Fibroblast of pulmonary artery (primary cell): ENCODE measurements around the gene ITPR1.

Experiments used
- DNase-seq: peaks from one replicate; pipeline ENCODE4 v3.0.0-alpha.2; 2010; ENCODE audit warnings: low read depth
- H3K4me3 ChIP-seq: replicated peaks from 2 replicates; pipeline ENCODE4 v1.5.1; 2011; ENCODE audit warnings: low read depth, mild to moderate bottlenecking, control low read depth, low read length, moderate library complexity
- CTCF ChIP-seq: IDR thresholded peaks from 2 replicates; pipeline ENCODE4 v1.5.1; 2011; ENCODE audit warnings: mild to moderate bottlenecking, control low read depth, low read length, inconsistent platforms; ENCODE audit errors: missing control alignments

Gene ITPR1

GRCh38 chr3:4797201-4797705, 304.1 kb downstream of the ITPR1 start:
- DNase-seq: no peak
- TF ChIP-seq CTCF: no peak
- H3K4me3 ChIP-seq: no peak overlapping the region

GRCh38 chr3:4799266-4800256, 306.4 kb downstream of the ITPR1 start:
- H3K4me3 ChIP-seq: no peak overlapping the region
- DNase-seq: no peak
- TF ChIP-seq CTCF: no peak

GRCh38 chr3:4800595-4800994, 307.4 kb downstream of the ITPR1 start:
- no peak for TF ChIP-seq CTCF
- H3K4me3 ChIP-seq: no peak overlapping the region
- DNase-seq: no peak

GRCh38 chr3:4801892-4802291, 308.7 kb downstream of the ITPR1 start:
- DNase-seq: no peak
- TF ChIP-seq CTCF: no peak
- H3K4me3 ChIP-seq: no peak overlapping the region

GRCh38 chr3:4802903-4803302, 309.8 kb downstream of the ITPR1 start:
- no peak overlapping the region for H3K4me3 ChIP-seq
- no peak for TF ChIP-seq CTCF
- DNase-seq: no peak

- DNase-seq: no peak
Measured at GRCh38 chr3:4804161-4805058, 311.3 kb downstream of the ITPR1 start.

More at GRCh38 chr3:4804161-4805058, 311.3 kb downstream of the ITPR1 start:
- TF ChIP-seq CTCF: no peak
- H3K4me3 ChIP-seq: no peak overlapping the region
